CD4-positive, alpha-beta T cell treated with Interleukin-15 for 4 hours (primary cell): ENCODE data around the gene ADCYAP1R1.

Source experiments
- DNase-seq: peaks from one replicate; pipeline ENCODE4 v3.0.0-alpha.2; 2020; ENCODE audit warnings: low spot score

ADCYAP1R1 gene

DNA sequence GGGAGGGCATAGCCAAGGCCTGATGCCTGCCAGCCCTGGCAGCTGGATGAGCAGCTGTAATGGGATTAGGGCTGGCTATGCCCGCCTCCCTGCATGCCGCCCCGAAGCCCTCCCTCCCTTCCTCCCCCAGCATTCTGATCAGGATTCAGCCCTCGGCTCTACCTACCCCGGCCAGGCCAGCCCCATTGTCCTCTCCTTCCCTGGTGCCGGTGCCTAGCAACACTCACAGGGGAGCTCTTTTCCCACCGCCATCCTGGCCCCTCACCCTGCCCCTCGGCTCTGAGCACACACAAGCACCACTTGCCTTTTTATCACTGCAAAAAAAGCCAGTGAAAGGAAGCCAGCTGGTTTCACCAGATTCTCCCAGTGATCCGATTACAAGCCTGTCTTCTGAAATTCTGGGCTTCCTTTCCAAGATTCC is 9.0 kb upstream of the ADCYAP1R1 start:
- no peak for DNase-seq

DNA sequence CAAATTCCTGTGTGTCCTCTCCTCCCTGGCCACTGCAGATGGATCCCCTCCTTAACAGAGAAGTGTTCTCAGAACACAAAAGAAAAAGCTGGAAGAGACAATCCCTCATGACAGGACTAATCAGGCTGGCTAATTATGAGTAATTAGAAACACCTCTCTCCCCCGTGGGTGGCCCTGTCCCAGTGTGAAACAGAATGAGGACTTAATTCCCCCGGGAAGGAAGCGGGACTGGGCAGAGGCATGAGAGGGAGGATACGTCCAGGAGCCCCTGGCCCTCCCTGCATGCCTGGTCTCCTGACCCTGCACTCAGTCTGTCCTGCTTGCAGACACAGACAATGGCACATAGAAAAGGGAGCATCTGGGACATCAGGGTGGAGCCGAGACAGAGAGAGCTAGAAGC is 7.6 kb upstream of the ADCYAP1R1 start:
- DNase-seq, result no peak

DNA sequence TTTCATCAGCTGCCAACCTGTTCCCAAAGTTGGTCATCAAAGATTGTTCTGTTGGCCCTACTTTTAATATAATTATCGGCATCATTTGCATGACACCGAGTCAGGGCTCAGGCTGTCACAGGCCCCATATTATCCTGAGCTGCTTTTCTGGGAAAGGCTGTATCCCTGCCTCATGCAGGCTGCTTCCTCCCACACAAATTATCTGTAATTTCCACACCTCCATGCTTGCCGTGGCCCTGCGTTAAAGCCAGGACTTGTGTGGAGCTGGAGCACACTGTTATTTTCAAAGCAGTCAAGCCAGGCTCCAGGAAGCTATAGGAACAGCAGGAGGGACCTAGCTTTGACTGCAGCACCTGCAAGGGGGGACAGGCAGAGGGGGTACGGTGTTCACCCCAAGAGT is 5.4 kb upstream of the ADCYAP1R1 start:
- no peak for DNase-seq

DNA sequence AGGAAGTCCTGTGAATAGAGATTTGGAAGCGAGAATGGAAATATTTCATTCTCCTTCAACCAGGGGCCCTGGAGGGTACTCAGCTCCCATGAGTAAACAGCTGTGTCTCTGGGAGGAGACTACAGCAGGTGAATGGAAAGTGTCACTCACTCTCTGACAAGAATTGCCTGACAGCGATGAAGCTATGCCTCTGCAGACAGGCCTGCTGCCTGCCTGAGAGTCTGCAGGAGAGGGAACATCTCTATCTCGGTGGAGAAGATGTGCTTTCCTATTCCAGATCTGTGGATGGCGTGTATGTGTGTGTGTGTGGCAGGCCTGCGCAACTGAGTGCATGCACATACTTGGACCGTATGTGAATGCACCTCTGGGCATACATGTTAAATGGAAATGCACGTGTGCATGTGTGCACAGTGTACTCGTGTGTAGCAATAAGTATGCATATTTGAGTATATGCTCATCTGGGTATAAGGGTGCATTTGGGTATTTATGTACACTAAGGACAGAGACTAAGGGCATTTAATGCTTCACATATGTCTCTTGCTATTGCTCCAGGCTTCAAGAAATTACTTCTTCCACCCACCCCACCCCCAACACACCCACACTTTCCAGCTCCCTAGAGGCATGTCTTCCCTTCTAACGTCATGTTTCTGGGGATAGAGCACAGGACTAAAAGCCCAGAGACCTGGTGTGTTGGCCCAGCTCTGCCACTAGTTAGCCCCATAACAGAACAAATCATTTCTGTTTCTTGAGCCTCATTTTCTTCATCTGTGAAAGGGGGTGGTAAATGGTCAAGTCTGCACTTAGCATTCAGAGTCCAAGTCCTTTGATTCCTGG is 4.6 kb upstream of the ADCYAP1R1 start:
- no peak for DNase-seq

DNA sequence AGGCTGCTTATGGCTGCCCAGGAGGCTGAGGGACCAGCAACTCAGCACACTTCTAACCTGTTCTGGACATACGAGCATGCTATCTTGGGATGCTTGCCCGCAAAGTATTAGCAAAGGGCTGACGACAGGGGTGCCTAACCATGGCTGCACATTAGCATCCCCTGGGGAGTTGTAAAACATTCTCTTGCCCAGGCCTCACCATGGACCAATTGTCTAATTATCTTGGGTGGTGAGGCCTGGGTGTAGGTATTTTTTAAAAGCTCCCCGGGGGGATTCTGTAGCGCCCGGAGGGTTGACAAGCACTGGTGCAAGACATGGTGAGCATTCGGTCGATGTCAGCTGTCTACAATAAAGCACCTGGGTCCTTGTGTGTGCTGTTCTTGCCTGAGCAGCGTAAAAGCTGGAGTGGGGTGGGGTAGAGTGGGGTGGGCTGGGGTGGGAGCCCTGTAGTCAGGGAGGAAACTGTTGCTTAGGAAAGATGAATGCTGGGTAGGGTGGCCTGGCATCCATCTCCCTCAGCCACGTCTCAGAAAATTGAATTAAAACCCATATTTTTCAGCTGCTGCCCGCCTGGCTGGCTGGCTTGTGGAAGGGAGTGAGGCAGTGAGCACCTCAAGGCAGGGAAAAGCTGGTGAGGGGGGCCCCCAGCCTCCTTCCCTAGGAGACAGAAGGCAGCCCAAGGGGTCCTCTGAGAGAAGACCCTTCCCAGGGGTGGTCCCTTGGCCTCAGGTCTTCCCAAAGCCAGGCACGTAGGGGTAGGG is 2.9 kb upstream of the ADCYAP1R1 start:
- DNase-seq, result no peak

DNA sequence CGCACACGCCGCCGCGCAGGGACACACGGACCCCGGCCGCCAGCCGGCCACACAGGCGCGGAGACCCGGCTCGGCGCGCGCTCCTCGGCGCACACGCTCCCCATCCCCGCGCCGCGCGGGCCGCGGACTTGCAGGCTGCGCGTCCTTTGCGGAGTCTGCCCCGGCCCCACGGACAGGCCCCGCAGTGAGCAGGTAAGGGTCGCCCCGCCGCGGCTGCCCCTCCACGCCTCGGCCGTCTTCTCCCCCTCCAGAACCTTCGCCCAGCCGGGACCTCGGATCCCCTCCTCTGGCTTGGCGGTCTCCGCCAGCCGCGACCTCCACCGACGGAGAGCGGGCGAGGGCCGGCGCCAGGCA is 356 bp downstream of the ADCYAP1R1 start:
- DNase-seq, result no peak

DNA sequence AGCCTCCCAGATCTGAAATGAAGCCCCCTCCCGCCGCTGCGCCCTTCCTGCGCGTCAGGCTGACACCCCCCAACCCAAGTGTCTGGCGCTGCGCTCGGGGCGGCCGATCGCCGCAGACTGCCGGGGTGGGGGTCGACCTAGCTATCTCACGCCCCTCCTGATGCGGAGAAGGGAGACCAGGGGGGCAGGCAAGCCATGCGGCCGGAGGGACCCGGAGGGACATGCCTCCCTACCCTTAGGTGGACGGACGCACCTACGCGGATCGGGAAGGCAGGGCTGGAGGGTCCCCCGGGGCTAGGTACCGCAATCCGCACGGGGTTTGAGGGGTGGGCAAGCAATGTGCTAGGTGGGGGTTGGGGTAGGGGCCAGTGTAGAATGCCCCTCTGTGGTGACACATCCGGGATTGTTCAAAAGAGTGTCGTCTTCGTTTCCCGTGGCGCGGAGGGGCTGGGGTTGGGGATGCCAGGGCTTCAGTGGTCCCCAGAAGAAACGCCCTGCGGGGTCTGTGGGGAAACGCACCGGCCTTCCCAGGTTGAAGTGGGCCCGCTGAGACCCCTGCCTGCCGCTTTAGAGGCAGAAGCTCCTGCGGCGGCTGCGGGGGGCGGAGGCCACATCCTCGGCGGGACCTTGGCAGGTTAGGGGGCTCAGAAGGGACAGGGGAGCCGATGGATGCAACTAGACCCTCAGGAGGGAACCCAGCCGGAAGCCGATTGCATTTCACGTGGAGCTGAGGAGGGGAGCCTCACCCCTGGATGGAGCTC is 913 bp downstream of the ADCYAP1R1 start:
- no peak for DNase-seq

DNA sequence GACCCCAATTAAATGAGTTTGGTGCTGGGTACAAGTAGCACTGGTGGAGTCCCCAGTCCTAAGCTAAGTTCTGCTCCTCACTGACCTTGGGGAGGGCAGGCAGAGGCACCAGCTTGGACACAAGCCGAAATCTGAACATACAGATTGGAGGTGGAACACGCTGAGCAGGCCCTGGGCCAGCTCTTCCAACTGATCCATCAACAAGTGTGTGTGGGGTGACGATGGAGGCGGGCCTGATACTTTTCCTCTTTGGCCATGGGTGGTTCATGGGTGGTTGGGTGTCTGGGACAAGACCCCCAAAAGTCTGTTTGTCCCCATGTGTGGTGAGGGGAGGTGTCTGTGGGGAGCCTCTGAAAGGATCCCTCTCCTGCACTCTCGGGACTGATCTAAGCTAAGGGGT is 1.9 kb downstream of the ADCYAP1R1 start:
- DNase-seq, result no peak

DNA sequence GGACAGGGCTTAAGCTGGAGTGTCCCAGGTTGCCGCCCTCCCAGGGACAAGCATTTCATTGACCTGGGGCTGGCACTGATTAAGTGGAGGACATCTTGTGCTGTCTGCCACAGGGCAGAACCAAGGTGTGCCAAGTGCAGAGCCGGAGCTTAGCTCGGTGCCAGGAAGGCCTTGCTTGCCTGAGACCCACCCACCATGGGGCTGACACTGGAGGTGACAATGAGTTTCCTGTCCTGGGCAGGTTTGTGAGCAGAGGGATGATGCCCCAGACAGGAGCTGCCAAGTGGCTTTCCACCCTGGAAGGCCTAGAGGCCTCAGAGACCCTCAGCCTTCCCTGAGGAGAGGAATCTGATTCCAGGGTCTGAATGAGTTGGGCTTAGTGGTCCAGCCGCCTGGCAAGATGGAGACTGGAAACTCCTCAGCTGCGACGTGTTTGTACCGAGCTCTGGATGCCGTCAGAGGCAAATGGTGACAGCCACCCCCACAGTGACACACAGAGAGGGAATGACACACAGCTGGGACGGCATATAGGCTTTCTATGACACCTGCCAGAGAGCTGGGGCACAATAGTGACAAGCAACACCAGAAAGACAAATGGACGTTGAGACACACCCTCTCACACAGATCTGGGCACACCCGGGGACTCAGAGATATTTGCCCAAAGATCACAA is 2.6 kb downstream of the ADCYAP1R1 start:
- DNase-seq, result no peak

DNA sequence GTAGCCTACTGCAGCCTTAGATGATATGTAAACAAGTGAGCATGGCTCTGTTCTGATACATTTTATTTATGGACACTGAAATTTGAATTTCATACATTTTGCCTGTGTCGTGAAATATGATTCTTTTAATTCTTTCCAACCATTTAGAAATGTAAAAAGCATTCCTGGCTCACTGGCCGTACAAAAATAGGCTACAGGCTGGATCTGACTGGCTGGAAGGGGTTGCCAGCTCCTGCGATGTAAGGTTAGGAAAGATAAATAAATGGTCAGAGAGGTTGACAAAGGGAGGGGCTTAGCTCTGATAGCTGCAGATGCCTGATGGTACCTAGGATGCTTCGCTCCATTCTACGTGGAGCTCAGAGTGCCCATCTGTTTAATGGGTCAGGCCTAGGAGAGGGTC is 3.4 kb downstream of the ADCYAP1R1 start:
- DNase-seq, result no peak

DNA sequence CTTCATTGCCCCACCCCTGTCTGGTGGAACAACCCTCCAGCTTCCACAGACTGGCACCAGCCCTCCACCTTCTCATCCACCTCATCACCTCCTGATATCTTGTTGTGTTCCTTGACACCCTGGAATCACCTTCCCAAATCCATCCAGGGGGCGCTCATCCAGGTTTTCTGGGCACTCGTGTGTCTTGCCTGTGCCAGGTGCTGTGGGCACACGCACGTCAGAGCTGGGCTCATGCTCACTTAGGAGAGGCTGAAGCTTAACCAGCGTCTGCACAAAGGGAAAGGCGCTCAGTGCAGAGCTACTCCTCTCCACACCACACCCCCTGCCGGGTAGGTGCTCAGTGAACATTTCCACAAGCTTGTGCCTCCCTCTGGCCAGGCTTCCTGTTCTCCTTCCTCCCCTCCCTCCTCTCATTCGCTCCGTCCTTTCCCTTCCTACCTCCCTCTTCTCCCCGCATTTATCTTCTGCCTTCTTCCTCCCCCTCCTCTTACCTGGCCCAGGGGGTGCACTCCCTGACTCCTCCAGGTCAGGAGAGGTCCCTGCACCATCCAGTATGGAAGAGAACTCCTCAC is 4.8 kb downstream of the ADCYAP1R1 start:
- no peak for DNase-seq

DNA sequence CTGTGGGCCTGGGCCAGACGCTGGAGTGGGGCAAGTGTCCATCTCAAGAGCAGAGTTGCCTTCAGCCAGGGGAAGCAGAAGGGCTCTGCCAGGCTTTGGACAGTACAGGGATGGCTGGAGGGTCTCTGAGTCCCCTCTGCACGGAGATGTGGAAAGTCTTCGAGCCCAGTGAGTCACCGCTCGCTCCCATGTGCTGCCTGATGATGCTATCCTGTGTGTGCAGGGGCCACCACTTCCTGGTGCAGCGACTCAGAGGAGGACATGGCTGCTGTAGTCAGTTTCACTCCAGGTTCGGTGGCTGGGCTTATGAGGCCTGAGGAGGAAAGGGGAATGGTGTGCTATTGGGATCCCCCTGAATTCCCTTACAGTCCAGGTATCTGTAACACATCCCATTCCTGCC is 6.0 kb downstream of the ADCYAP1R1 start:
- DNase-seq, result no peak

DNA sequence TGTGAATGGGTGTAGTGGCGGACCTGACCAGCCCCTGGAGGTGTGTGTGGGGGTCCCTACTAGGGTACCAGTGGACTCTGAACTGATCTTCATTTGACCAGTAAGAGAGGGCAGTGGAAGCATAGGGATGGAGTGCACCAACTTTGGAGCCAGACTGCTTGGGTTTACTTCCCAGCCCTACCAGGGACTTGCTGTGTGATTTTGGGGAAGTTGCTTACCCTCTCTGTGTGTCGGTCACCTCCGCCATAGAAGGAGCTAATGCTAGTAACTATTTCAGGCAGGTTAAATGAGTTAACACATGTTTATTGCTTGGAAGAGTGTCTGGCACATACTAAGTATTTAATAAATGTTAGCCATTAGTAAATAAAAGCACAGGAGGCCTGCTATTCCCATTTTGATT is 6.6 kb downstream of the ADCYAP1R1 start:
- no peak for DNase-seq

DNA sequence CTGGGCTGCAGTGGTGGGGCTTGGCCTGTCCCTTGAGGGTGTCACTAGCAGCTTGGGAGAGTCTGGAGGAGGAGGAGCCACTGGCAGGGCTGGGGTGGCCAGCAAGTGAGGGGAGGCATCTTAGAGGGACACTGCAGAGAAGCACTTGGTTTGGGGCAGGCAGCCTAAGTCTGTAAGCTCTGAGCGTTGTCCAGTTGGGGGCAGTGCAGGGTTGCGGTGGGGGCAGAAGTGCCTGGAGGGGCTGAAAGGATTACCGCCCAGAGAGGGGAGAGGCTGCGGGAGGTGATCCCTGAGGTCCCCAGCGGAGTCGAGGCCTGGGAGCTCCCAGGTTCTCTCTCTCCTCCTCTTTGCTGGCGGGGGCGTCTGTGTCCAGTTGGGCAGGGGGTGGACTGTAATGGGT is 7.4 kb downstream of the ADCYAP1R1 start:
- DNase-seq, result no peak

DNA sequence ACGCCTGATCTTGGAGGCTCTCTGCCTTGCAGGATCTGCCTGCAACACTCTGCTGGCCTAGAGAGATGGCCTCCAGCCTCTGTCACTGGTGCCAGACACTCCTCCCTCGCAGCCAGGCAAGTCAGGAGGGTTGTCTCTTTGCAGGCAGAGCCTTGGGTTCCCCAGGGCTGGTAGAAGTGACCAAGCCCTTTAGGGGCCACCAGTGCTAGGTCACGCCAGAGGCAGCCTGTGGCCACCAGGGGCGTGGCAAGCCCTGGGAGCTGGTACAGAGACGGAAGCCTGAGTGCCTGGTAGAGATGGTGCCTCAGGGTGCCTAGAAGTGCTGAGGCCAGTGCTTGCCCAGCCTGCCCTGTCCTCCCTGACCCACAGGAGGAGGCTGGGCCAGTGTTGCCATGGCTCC is 9.1 kb downstream of the ADCYAP1R1 start:
- DNase-seq, result no peak

DNA sequence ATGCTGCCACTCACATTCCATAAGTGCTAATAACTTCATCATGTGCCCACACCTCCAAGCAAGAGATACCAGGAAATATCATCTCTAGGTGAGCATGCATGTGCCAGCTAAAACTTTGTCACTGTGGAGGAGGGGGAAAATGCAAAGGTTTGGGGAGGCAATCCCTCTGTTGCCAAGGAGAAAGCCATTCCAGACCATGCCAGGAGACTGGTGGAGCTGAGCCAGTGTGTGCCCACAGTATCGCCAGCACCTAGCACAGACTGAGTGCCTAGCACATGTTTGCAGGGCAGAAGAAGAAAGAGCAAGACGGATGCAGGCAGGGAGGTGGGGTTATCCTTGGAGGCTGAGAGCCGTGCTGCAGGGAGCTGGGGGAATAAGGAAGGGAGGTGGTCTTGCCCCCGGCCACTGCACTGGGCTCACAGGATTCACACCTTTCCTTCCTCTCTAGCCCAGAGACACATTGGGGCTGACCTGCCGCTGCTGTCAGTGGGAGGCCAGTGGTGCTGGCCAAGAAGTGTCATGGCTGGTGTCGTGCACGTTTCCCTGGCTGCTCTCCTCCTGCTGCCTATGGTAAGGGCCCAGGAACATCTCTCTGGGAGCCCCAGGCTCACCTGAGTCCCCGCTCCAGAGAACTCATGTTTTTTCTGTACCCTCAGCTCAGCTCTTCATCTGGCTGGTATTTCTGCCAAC is 10.8 kb downstream of the ADCYAP1R1 start:
- no peak for DNase-seq

DNA sequence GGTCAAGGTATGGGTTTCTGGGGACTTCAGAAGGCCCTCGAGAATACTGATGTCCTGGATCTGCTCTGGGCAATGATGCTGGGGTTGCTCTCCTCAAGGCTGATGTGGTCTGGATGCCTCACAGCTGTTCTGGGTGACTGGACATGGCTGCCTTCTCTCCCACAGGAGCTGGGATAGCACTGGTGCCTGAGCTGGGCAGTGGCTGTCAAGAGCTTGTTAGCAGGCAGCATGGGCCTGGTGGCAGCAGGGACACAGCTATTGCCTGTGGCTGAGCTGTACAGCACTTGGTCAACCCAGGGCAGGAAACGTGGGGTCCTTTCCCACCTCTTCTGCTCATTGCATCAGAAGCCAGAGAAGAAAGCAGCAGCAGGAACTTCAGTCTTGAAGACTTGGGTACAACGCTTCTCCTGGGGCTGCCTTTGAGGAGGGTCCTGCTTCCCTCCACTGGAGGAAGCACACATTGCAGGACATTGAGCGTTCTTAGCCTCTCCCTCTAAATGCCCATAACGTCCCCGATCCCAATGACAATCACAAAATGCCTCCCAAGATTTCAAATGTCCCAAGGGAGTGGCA is 13.0 kb downstream of the ADCYAP1R1 start:
- no peak for DNase-seq

DNA sequence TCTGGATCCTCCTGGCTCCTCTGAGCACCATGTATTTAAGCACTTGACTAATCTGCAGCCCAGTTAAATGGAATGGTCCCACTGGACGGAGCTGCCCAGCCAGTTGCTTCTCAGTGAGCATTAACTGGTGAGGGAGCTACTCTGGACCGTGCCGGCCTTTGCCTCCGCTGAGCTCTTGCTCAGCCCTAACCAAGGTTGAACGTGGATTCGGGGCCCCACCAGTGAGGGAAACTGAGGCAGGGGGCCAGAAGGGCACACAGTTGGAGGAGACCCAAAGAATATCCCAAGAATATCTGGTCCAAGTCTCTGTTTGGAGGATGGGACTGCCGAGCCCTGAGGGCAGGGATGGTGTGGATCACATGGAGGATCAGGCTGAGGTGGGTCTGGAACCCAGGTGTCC is 13.7 kb downstream of the ADCYAP1R1 start:
- no peak for DNase-seq

DNA sequence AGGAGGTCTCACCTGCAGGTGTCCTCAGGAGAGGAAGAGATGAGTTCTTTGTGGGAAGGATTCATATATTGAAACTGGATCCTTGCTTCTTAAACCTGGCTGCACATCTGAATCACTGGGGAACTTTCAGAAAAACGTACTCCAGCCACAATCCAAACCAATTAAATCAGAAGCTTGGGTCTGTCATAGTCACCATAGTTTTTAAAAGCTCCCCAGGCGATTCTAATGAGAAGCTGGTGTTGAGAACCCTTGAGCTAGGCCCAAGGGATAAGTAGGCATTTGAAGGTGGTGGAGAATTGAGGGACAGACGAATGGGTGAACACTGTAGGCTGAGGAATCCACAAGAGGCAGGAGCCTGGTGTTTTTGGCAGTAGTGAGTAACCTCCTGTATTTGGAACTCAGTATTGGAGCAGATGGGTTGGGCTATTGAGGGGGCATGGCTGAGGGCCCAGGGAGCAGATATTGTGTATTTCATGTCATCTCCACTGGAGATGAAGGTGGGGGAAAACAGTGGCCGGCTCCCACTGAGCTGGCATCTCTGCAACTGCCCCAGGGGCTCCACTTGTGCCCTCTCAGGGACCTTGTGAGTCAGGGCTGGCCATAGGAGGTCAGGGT is 14.5 kb downstream of the ADCYAP1R1 start:
- no peak for DNase-seq

DNA sequence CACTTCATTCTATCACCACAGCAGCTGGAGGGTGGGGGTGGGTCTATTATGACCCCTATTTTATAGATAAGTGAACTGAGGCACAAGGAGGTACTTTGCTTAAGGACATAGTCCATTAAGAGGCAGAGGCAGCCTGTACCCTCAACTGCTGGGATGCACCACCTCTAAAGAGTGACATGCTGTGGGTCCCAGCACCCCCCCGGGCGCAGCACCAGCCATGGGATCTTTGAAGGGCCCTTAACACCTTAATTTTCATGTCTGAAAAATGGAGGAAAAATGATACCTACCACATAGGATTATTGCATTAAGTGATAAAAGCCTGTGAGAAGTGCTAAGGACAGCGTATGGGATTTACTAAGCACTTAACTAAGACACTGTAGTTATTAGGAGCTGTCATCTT is 15.4 kb downstream of the ADCYAP1R1 start:
- DNase-seq, result no peak
